HepG2 (cell line): Measurements from ENCODE around the gene MXD3. TPM values are rescaled to one million over a fixed set of nuclear protein-coding genes. Genes with fewer than 3 reads are reported as not detected.
A peak's percentile ranks its signal among the peaks of the same experiment; 100 is the strongest.

Source experiments
- EP300 ChIP-seq, 3 experiments: sonication (generic) in 1 of 3; formaldehyde crosslinking in 1 of 3; IDR thresholded peaks; 2 replicates each; pipeline versions ENCODE4 v1.5.1 to v1.6.1; 2011 to 2020; ENCODE audit warnings: low read depth in 2 of 3, low read length in 2 of 3, borderline replicate concordance in 1 of 3, improper control_type of control experiment in 1 of 3, mild to moderate bottlenecking in 1 of 3, missing genetic modification reagents in 1 of 3, moderate library complexity in 1 of 3
- ISL2 ChIP-seq: sonication (generic); formaldehyde crosslinking; IDR thresholded peaks from 2 replicates; pipeline ENCODE4 v1.5.0; 2020; ENCODE audit warnings: missing genetic modification reagents
- SIN3A ChIP-seq: IDR thresholded peaks from 2 replicates; pipeline ENCODE4 v1.6.1; 2011; ENCODE audit warnings: low read depth, mild to moderate bottlenecking, control low read depth, low read length, borderline replicate concordance
- ZBTB4 ChIP-seq: sonication (generic); formaldehyde crosslinking; IDR thresholded peaks from 2 replicates; pipeline ENCODE4 v1.4.0; 2020; ENCODE audit warnings: missing genetic modification reagents, mild to moderate bottlenecking, borderline replicate concordance
- ZNF121 ChIP-seq: sonication (generic); formaldehyde crosslinking; IDR thresholded peaks from 2 replicates; pipeline ENCODE4 v1.5.0; 2020; ENCODE audit warnings: mild to moderate bottlenecking, missing genetic modification reagents
- ZNF318 ChIP-seq: sonication (generic); formaldehyde crosslinking; IDR thresholded peaks from 2 replicates; pipeline ENCODE4 v1.4.0; 2020; ENCODE audit warnings: mild to moderate bottlenecking, missing genetic modification reagents
- ZNF33B ChIP-seq: sonication (generic); formaldehyde crosslinking; IDR thresholded peaks from 2 replicates; pipeline ENCODE4 v1.5.1; 2020; ENCODE audit warnings: mild to moderate bottlenecking, missing genetic modification reagents
- polyA plus RNA-seq, 8 experiments: library from polyadenylated mRNA; depleted of rRNA in 3 of 8; stranded (reverse) in 7 of 8; unstranded in 1 of 8; fragments of >200 nt; fragmentation: Illumina TruSeq in 4 of 8; extraction: Trizol in 4 of 8; gene quantifications; 2 replicates each; pipeline versions ENCODE4 v1.2.1 to v1.2.3, GENCODE V29; 2011 to 2016; ENCODE audit warnings: low read depth in 4 of 8, missing spikeins in 1 of 8, mixed read lengths in 1 of 8; ENCODE audit not compliant: insufficient read depth in 1 of 8
- total RNA-seq, 5 experiments: library from RNA; depleted of rRNA; stranded (reverse); fragments of >200 nt; fragmentation: Illumina TruSeq; extraction: Trizol; gene quantifications; 2 replicates each; pipeline ENCODE4 v1.2.3, GENCODE V29; 2016; ENCODE audit warnings: low read depth in 1 of 5
- TF ChIP-seq, protein P1 (sequence below): sonication (generic); formaldehyde crosslinking; IDR thresholded peaks from 2 replicates; pipeline ENCODE4 v1.8.0; 2022; ENCODE audit warnings: mild to moderate bottlenecking, missing genetic modification reagents, moderate library complexity

MXD3 gene
- total and polyA plus RNA-seq, 2 of the 13 experiments (the other 11 are each of a cell fraction or from before 2014, with no cell fraction given) = 10.5 to 12.8 TPM

DNA sequence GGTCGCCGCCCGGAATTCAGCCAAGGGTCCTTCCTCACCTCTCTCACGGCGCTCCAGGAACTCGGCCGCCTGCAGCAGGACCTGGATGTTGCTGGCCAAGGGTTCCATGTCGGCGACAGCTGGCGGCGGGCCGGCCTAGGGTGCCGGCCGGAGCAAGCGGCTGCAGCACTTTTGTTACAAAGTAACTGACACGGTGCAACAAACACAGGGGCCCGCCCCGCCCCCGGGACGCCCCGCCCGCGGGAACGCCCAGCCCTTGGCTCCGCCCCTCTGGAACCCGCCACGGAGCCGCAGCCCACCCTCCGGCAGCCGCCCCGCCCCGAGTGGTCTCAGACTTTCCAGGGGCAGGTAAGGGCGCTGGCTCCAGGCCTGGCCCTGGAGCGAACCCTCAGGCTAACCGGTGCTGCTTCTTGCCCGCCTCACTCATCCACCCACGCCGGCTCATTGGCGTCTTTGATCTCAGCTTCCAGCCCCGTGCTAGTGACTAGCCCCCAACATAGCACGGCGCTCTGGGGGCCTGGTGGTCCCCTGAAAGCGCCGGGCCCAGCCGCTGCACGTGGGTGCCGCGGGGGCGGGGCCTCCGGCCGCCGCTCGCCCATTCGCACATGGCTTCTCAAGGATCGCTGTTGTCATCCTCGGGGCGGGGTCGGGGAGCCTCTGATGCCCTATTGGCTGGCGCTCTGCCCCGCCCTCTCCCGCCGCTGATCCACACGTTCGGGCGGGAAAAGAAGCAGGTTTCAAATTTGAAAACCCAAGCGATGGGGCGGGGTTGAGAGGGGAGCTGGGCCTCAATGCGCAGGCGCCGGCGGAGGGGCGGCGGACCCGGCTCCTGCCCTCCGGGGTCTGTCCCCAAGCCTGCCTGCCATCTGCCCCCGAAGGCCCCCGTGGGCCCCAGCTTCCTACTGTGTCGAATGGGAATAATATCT lies at the start of gene MXD3 (continued):
- TF ChIP-seq ZNF121 (CRISPR knock-in tag) (no peak), ZBTB4 (no peak), ISL2 (CRISPR knock-in tag) (no peak; the same call in 1 of the 2 replicates), ZNF318 (CRISPR knock-in tag) (no peak), EP300 (IDR thresholded peaks at IDR 0.05; ENCODE audit: low read depth in 2 of 2, low read length in 2 of 2) (peak in 1 of 2 experiments; percentile 34; a peak in 1 of 4 replicates), EP300 (CRISPR knock-in tag; IDR thresholded peaks at IDR 0.05; ENCODE audit: borderline replicate concordance) (no peak), ZNF33B (CRISPR knock-in tag) (no peak), SIN3A (no peak; the same call in 1 of the 2 replicates)
- TF ChIP-seq, protein P1, sequence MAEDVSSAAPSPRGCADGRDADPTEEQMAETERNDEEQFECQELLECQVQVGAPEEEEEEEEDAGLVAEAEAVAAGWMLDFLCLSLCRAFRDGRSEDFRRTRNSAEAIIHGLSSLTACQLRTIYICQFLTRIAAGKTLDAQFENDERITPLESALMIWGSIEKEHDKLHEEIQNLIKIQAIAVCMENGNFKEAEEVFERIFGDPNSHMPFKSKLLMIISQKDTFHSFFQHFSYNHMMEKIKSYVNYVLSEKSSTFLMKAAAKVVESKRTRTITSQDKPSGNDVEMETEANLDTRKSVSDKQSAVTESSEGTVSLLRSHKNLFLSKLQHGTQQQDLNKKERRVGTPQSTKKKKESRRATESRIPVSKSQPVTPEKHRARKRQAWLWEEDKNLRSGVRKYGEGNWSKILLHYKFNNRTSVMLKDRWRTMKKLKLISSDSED (CRISPR knock-in tag) = no peak
